ENCODE data around the gene TYW3. TPM values are rescaled to one million over a fixed set of nuclear protein-coding genes. Genes with fewer than 3 reads are reported as not detected.
A peak's percentile ranks its signal among the peaks of the same experiment; 100 is the strongest.

The TYW3 gene
- total and polyA plus RNA-seq, 2 of the 13 experiments (the other 11 are each of a cell fraction or from before 2014, with no cell fraction given), result 17.6 to 45.8 TPM

- FAIRE-seq, result no peak
- Histone ChIP-seq H3K4me1 (ENCODE audit: insufficient read depth, low read length) (peaks cover 48% of the 10 kb centered on the region), H3K9me3 (ENCODE audit: low read length) (peaks cover 19% of the 10 kb centered on the region), H3K27ac (ENCODE audit: extremely low read length, insufficient read depth, low read length) (peak overlapping the region; percentile 98), H3K4me2 (ENCODE audit: low read depth, low read length) (peak overlapping the region; percentile 80), H3K9ac (ENCODE audit: insufficient read depth, low read depth, low read length) (peak overlapping the region; percentile 96), H3K27me3 (ENCODE audit: control insufficient read depth in 1 of 2, insufficient read depth in 2 of 2, low read length in 2 of 2) (no peaks in the 10 kb centered on the region; a peak in 1 of 5 replicates), H3K36me3 (replicated peaks in 1 of 2; ENCODE audit: control insufficient read depth in 1 of 2, insufficient read depth in 2 of 2, low read length in 2 of 2) (peaks cover 8 to 25% of the 10 kb centered on the region in 2 experiments; a peak in 4 of 5 replicates), H3K4me3 (replicated peaks in 1 of 3; ENCODE audit: insufficient read depth in 1 of 3, low read depth in 2 of 3, low read length in 3 of 3) (peak overlapping the region in 2 of 3 experiments; percentile 92 to 97; a peak in 2 of 6 replicates), H4K20me1 (ENCODE audit: insufficient read depth, low read length) (no peaks in the 10 kb centered on the region; the same call in 1 of the 2 replicates), H3K79me2 (ENCODE audit: insufficient read depth, low read length) (peaks cover 60% of the 10 kb centered on the region), H2AFZ (ENCODE audit: low read length) (no peak overlapping the region)
- in situ Hi-C loops (cut with HindIII; ENCODE audit: extremely low pct_ligation_motif_present, low pct_unique_long_range_greater_than_20kb) (no loop called here), intact Hi-C loops (cut with micrococcal nuclease; ENCODE audit: unreplicated experiment) (loop anchor here (5.0 kb wide), 1 partner anchor 533 kb away; the partner anchor contains the start of genes FPGT and LRRIQ3)
- CTCF ChIA-PET (ENCODE audit: low intra/inter-chr PET ratio, low total read pairs), result no interaction called here
- no TSS peak for BruUV-seq (replicated peaks)
- DNase-seq (ENCODE audit: low spot score), result peak; percentile 80
- POLR2A ChIA-PET, result no interaction called here
- WGBS (ENCODE audit: low lambda C conversion rate), result 52% methylated on average over 6 of the region's 6 CpGs
- no peak; the same call in 2 of the 3 replicates for ATAC-seq
- TF ChIP-seq ZNF18 (CRISPR knock-in tag; IDR thresholded peaks at IDR 0.05; ENCODE audit: insufficient replicate concordance), result no peak
- TF ChIP-seq HMG20A (CRISPR knock-in tag; IDR thresholded peaks at IDR 0.05; ENCODE audit: borderline replicate concordance), result peak; percentile 50; the same call in 1 of the 2 replicates
- 0 out of 2 replicates have a peak, but pooled peaks have one; percentile 20 for TF ChIP-seq RCOR2 (CRISPR knock-in tag; IDR thresholded peaks at IDR 0.05)
- no peak for TF ChIP-seq NONO (IDR thresholded peaks at IDR 0.05)
- TF ChIP-seq NONO (CRISPR knock-in tag; conservative IDR thresholded peaks at IDR 0.05), result no peak
- 0 out of 2 replicates have a peak, but pooled peaks have one; percentile 33 for TF ChIP-seq ERF (CRISPR knock-in tag; IDR thresholded peaks at IDR 0.05)
- TF ChIP-seq ZNF740 (CRISPR knock-in tag; IDR thresholded peaks at IDR 0.05), result 0 out of 2 replicates have a peak, but pooled peaks have one; percentile 37
- peak; percentile 34; the same call in 1 of the 2 replicates for TF ChIP-seq FOSL1 (CRISPR knock-in tag; IDR thresholded peaks at IDR 0.05; ENCODE audit: borderline replicate concordance)
- no peak for TF ChIP-seq NFATC3 (CRISPR knock-in tag; IDR thresholded peaks at IDR 0.05)
- TF ChIP-seq GABPB1 (CRISPR knock-in tag; IDR thresholded peaks at IDR 0.05), result no peak
- TF ChIP-seq ZSCAN9 (CRISPR knock-in tag; IDR thresholded peaks at IDR 0.05; ENCODE audit: borderline replicate concordance), result peak; percentile 25; the same call in 1 of the 2 replicates
- TF ChIP-seq ZNF788 (CRISPR knock-in tag; IDR thresholded peaks at IDR 0.05; ENCODE audit: borderline replicate concordance), result no peak
- no peak; the same call in 1 of the 2 replicates for TF ChIP-seq POLR2G (IDR thresholded peaks at IDR 0.05; ENCODE audit: low read depth, low read length)
- TF ChIP-seq ZGPAT (CRISPR knock-in tag; IDR thresholded peaks at IDR 0.05), result 0 out of 2 replicates have a peak, but pooled peaks have one; percentile 18
- TF ChIP-seq ZNF710 (CRISPR knock-in tag; IDR thresholded peaks at IDR 0.05; ENCODE audit: borderline replicate concordance), result no peak
- peak; percentile 79 for TF ChIP-seq SAP130 (CRISPR knock-in tag; IDR thresholded peaks at IDR 0.05; ENCODE audit: low read depth)
- TF ChIP-seq MED1 (CRISPR knock-in tag; IDR thresholded peaks at IDR 0.05), result peak; percentile 57
- no peak for TF ChIP-seq ZSCAN31 (CRISPR knock-in tag; IDR thresholded peaks at IDR 0.05; ENCODE audit: low read depth)
- TF ChIP-seq ZNF644 (CRISPR knock-in tag; IDR thresholded peaks at IDR 0.05; ENCODE audit: low read depth), result peak; percentile 65; the same call in 1 of the 2 replicates
- no peak for TF ChIP-seq CBX1 (IDR thresholded peaks at IDR 0.05; ENCODE audit: low read depth)
Observed at GRCh38 chr1:74729741-74730478, 3.0 kb upstream of the TYW3 start.

Data from HepG2 (cell line).